Small intestine (tissue), 7 donors: ENCODE data around the gene ARID4A. TPM values are rescaled to one million over a fixed set of nuclear protein-coding genes. Genes with fewer than 3 reads are reported as not detected.
"Not testable (repeated sequence)": the region's sequence is repeated elsewhere in the genome, so short reads cannot be mapped to it uniquely, and the experiment has no call there.

Experiments used
- DNase-seq, 2 donors: peaks; one replicate each; pipeline versions ENCODE4 v3.0.0 to v3.0.0-alpha.2; 2013
- FAIRE-seq: peaks from 2 replicates; lab custom pipeline; 2012; peaks lifted over from hg19 to GRCh38; lab: Jason Lieb, UNC
- H3K27ac ChIP-seq, 3 donors: one replicate each; pipeline ENCODE4 v1.5.1; 2013; ENCODE audit warnings: low read length in 2 of 3, mild to moderate bottlenecking in 2 of 3, control low read depth in 1 of 3, inconsistent platforms in 1 of 3, low read depth in 1 of 3, moderate library complexity in 1 of 3
- H3K27me3 ChIP-seq, 3 donors: one replicate each; pipeline ENCODE4 v1.6.1; 2013; ENCODE audit warnings: low read length in 3 of 3, inconsistent platforms in 1 of 3; ENCODE audit not compliant: control insufficient read depth in 3 of 3, insufficient read depth in 3 of 3
- H3K36me3 ChIP-seq, 3 donors: one replicate each; pipeline ENCODE4 v1.6.1; 2013; ENCODE audit warnings: low read length in 3 of 3, inconsistent platforms in 1 of 3, low read depth in 1 of 3, mild to moderate bottlenecking in 1 of 3, moderate library complexity in 1 of 3; ENCODE audit not compliant: control insufficient read depth in 3 of 3, insufficient read depth in 2 of 3
- H3K4me1 ChIP-seq, 3 donors: one replicate each; pipeline ENCODE4 v1.6.1; 2013; ENCODE audit warnings: low read length in 2 of 3, inconsistent platforms in 1 of 3, low read depth in 1 of 3, mild to moderate bottlenecking in 1 of 3, moderate library complexity in 1 of 3; ENCODE audit not compliant: control insufficient read depth in 3 of 3, insufficient read depth in 2 of 3
- H3K4me3 ChIP-seq, 3 donors: one replicate each; pipeline ENCODE4 v1.5.1; 2013; ENCODE audit warnings: low read length in 3 of 3, control low read depth in 1 of 3, inconsistent platforms in 1 of 3, low read depth in 1 of 3, mild to moderate bottlenecking in 1 of 3, moderate library complexity in 1 of 3
- H3K9me3 ChIP-seq, 2 donors: one replicate each; pipeline ENCODE4 v1.6.1; 2013; ENCODE audit warnings: low read depth in 1 of 2, low read length in 1 of 2; ENCODE audit not compliant: control insufficient read depth in 2 of 2, insufficient read depth in 1 of 2
- WGBS, 3 donors: extraction: QIAGEN DNeasy Blood & Tissue Kit; methylation state at CpG; one replicate each; pipeline ENCODE4 v1.1.7; 2013; 5-methylcytosine and 5-hydroxymethylcytosine counted together
- polyA plus RNA-seq, 4 donors: library from polyadenylated mRNA; stranded (reverse) in 3 of 4; unstranded in 1 of 4; fragments of 200-250 nt in 3 of 4; fragments of 120-200 nt in 1 of 4; gene quantifications; one replicate each; pipeline versions ENCODE4 v1.2.1 to v1.2.3, GENCODE V29; 2013
- donor health status: healthy with polysubstance abuse.
- donor health status: control.
- donor health status: control.
- donor health status: Bipolar disorder and iron deficiency.
- donor health status: healthy.

ARID4A gene
- polyA plus RNA-seq, 4 donors, result 5.5 to 20.8 (median 7.5) TPM

DNA sequence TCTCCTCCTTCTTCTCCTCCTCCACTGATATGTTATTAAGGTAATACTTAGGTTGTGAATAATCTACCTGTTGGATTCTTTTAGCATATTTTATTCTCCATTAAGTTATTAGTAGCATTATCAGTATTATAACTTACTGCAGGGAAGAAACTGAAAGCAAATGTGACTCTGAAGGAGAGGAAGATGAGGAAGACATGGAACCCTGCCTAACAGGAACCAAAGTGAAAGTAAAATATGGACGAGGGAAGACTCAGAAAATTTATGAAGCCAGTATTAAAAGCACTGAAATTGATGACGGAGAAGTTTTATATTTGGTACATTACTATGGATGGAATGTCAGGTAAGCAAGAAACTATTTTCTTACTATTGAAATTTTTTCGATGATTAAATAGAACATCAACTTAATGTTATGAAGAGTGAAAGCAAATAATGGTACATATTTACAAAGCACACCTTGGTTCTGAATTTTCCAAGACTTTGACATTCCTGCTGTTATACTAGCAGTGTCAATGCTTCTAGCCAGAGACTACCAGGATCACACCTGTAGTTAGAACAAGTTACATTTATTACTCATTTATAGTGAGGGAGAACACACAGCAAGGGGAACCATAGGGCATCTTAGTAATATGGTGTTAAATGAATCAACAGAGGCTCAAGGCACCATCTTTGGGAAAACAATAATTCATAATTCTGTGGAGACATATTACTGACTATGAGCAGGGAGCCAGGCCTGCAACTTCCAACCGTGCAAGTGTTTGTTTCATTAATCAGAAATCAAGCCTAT, 55.4 kb downstream of the ARID4A start:
- DNase-seq (peak in 1 of 2 donors; percentile 52), FAIRE-seq (no peak)
- no peaks in the 10 kb centered on the region for H3K4me1 ChIP-seq
- no peak overlapping the region for H3K4me3 ChIP-seq
- no peaks in the 10 kb centered on the region for H3K9me3 ChIP-seq
- H3K27me3 ChIP-seq, result no peaks in the 10 kb centered on the region
- 55 to 60% (median 60%) methylated on average over 4 of the region's 4 CpGs for WGBS, 3 donors
- H3K36me3 ChIP-seq, result peaks cover 7 to 25% (median 14%) of the 10 kb centered on the region in 3 donors
- peak overlapping the region in 1 of 3 donors; percentile 54 for H3K27ac ChIP-seq

DNA sequence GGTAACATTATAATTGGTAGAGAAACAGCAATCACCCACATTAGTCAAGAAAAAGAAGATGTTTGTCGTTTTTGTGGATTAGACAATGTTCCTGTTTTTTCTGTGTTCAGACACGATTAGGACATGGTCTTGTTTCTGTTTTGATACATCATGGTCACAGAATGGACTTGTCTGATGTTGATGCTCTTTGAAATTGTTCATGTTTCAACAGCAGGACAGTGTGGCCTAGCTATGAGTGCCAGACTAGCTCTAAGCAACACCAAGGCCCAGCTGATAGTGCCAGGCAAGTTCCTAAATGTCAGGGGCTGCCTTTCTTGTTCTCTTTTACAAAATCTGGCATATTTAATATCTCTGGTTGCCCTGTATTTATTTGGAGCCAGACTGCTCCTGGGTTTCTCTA, 56.5 kb downstream of the ARID4A start:
- DNase-seq (no peak), FAIRE-seq (no peak)
- no peak overlapping the region for H3K4me3 ChIP-seq
- 72 to 92% (median 80%) methylated on average over 2 of the region's 2 CpGs for WGBS, 3 donors
- H3K4me1 ChIP-seq, result no peaks in the 10 kb centered on the region
- no peaks in the 10 kb centered on the region for H3K27me3 ChIP-seq
- no peaks in the 10 kb centered on the region for H3K9me3 ChIP-seq
- H3K36me3 ChIP-seq, result peaks cover 7 to 20% (median 16%) of the 10 kb centered on the region in 3 donors
- no peak overlapping the region for H3K27ac ChIP-seq

DNA sequence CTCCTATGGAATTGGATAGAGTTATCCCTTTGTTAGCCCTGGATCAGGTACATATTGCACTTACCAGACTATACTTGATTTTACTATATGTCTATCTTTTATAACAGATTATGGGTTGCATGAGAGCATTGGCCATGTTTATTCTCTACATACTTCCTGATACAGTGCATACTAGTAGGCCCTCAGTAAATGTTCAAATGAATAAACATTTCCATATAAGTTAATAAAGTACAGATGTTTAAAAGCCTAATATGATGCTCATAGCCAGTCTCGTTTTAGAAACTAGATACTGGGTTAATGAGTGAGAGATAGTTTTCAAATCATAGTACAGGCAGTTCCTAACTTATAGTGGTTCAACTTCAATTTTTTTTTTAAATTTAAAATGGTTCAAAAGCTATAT, 57.9 kb downstream of the ARID4A start:
- no peak overlapping the region for H3K4me3 ChIP-seq
- FAIRE-seq, result no peak
- no peak for DNase-seq
- no peaks in the 10 kb centered on the region for H3K9me3 ChIP-seq
- H3K4me1 ChIP-seq, result no peaks in the 10 kb centered on the region
- 81 to 95% (median 93%) methylated on average over 1 of the region's 1 CpG for WGBS, 3 donors
- H3K27me3 ChIP-seq, result no peaks in the 10 kb centered on the region
- H3K36me3 ChIP-seq, result peaks cover 9 to 19% (median 15%) of the 10 kb centered on the region in 3 donors
- H3K27ac ChIP-seq, result peak overlapping the region in 1 of 3 donors; percentile 21

DNA sequence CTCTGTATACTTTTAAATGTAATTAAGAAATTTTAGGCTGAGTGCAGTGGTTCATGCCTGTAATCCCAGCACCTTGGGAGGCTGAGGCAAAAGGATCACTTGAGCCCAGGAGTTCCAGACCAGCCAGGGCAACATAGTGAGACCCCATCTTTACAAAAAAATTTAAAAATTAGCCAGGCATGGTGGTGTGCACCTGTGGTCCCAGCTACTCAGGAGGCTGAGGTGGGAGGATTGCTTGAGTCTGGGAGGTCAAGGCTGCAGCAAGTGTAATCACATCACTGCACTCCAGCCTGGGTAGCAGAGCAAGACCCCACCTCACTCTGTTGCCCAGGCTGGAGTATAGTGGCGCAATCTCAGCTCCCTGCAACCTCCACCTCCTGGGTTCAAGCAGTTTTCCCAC, 63.9 kb downstream of the ARID4A start:
- not testable (repeated sequence) for DNase-seq, H3K27ac ChIP-seq, FAIRE-seq, H3K9me3 ChIP-seq, H3K4me3 ChIP-seq, H3K4me1 ChIP-seq, H3K27me3 ChIP-seq
- peaks cover 3 to 18% (median 13%) of the 10 kb centered on the region in 3 donors for H3K36me3 ChIP-seq
- 97 to 100% (median 100%) methylated on average over 1 of the region's 1 CpG for WGBS, 3 donors

DNA sequence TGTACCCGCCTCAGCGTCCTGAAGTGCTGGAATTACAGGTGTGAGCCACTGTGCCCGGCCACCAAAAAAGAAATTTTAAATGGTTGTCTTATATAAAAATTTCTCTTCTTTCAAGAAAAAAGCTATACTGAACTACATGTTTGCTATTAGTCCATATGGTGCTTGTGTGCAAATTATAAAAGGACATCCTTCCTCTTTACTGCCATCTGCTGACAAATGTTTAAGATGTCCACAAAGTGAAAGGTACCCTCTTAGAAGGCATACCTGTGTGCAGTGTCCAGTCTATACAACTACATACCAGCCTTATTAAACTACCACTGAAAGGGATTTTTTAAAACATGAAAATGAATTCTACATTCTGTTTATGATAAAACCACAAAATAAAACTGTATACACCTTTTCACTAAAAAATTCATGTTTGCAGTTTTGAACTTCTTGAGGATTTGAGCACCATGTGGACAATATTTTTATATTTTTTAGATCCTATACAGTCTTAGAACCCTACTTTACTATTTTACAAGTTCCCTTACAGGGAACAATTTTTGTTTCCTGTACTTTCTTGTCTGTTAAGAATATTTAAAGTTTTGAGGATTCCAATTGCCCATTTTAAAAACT, 64.5 kb downstream of the ARID4A start:
- Histone ChIP-seq H3K27ac (no peak overlapping the region), H3K4me1 (no peaks in the 10 kb centered on the region), H3K27me3 (no peaks in the 10 kb centered on the region), H3K9me3 (no peaks in the 10 kb centered on the region), H3K36me3 (peaks cover 3 to 17% (median 14%) of the 10 kb centered on the region in 3 donors), H3K4me3 (no peak overlapping the region)
- FAIRE-seq (no peak), DNase-seq (peak; percentile 33 to 49)
- 95 to 98% (median 98%) methylated on average over 3 of the region's 3 CpGs for WGBS, 3 donors

DNA sequence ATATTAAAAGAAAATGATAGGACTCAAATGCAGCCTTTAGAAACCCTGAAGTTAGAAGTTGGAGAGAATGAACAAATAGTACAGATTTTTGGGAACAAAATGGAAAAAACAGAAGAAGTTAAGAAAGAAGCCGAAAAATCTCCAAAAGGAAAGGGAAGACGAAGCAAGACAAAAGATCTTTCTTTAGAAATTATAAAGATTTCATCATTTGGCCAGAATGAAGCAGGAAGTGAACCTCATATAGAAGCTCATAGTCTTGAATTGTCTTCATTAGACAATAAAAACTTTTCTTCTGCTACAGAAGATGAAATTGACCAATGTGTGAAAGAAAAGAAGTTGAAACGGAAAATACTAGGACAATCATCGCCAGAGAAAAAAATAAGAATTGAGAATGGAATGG, 66.0 kb downstream of the ARID4A start:
- peaks cover 3 to 18% (median 13%) of the 10 kb centered on the region in 3 donors for H3K36me3 ChIP-seq
- H3K9me3 ChIP-seq, result no peaks in the 10 kb centered on the region
- H3K4me1 ChIP-seq, result no peaks in the 10 kb centered on the region
- H3K4me3 ChIP-seq, result no peak overlapping the region
- DNase-seq (no peak), FAIRE-seq (no peak)
- H3K27ac ChIP-seq, result no peak overlapping the region
- 88 to 98% (median 97%) methylated on average over 4 of the region's 4 CpGs for WGBS, 3 donors
- H3K27me3 ChIP-seq, result no peaks in the 10 kb centered on the region

DNA sequence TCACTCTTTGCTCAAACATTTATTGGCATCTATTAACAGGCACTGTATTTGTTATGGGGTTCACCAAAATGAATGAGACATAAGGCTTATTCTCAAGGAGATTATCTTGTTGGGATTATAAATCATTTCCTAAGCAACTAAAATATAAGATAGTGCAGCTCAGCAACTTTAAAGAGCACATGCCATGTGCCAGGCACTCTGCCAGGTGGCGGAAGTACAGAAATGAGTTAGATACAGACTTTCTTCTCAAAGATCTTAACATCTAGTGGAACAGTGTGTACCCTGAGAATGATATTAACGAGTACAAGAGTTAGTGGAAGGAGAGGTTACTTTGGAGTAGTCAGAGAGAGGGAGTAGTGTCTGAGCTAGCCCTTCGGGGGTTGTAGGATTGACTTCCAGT, 68.9 kb downstream of the ARID4A start:
- no peak overlapping the region for H3K4me3 ChIP-seq
- peaks cover 2 to 20% (median 18%) of the 10 kb centered on the region in 3 donors for H3K36me3 ChIP-seq
- H3K9me3 ChIP-seq, result no peaks in the 10 kb centered on the region
- H3K27me3 ChIP-seq, result no peaks in the 10 kb centered on the region
- no peaks in the 10 kb centered on the region for H3K4me1 ChIP-seq
- 73 to 84% (median 82%) methylated on average over 3 of the region's 3 CpGs for WGBS, 3 donors
- DNase-seq (no peak), FAIRE-seq (no peak)
- no peak overlapping the region for H3K27ac ChIP-seq

DNA sequence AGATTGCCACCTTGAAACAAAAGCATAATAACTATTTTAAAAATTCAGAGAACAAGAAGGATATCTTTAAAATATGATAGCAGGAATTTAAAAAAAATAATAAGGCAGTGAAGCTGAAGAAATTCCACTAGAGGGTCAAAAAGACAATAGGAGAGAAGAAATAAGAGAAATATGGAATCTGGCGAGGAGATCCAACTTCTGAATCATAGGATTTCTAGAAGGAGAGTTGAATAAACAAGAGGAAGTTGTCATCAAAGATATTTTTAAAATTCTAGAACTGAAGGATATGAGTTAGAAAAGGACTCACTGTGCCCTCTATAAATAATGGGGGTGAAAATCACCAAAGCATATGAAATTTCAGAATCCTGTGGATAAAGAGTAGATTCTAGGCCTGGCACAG, 70.6 kb downstream of the ARID4A start:
- DNase-seq (no peak), FAIRE-seq (no peak)
- Histone ChIP-seq H3K4me3 (no peak overlapping the region), H3K27me3 (no peaks in the 10 kb centered on the region), H3K27ac (no peak overlapping the region), H3K9me3 (no peaks in the 10 kb centered on the region), H3K36me3 (peaks cover 2 to 20% (median 14%) of the 10 kb centered on the region in 3 donors), H3K4me1 (no peaks in the 10 kb centered on the region)
- 96 to 97% (median 97%) methylated on average over 1 of the region's 1 CpG for WGBS, 3 donors
